ENCODE data around the gene HNRNPM. TPM values are rescaled to one million over a fixed set of nuclear protein-coding genes. Genes with fewer than 3 reads are reported as not detected.

The HNRNPM gene
- total RNA-seq, 1 experiment from 2014 or later, result 298 TPM

- H3K9me3 ChIP-seq (ENCODE audit: control insufficient read depth in 1 of 2, insufficient read depth in 1 of 2, low read depth in 1 of 2, low read length in 2 of 2), result no peaks in the 10 kb centered on the region; a peak in 1 of 4 replicates
- POLR2A ChIA-PET, result interaction anchor here (1.2 to 5.0 kb wide), 2 partner anchors 11 to 135 kb away, joined by 6 to 69 read pairs; partner anchors contain the start of genes RAB11B and ZNF414
- H3K79me2 ChIP-seq (ENCODE audit: insufficient read depth, low read length), result no peaks in the 10 kb centered on the region
- BruUV-seq (replicated peaks), result no TSS peak
- no peaks in the 10 kb centered on the region for H3K27me3 ChIP-seq (ENCODE audit: insufficient read depth, low read length)
- no peak overlapping the region for H2AFZ ChIP-seq (ENCODE audit: low read depth, low read length, poor library complexity, severe bottlenecking)
- H3K9ac ChIP-seq (ENCODE audit: low read length), result peak overlapping the region; percentile 66
- CTCF ChIA-PET, result interaction anchor here (0.7 to 2.0 kb wide), 4 partner anchors 12 to 172 kb away, joined by 4 to 10 read pairs (median 6); partner anchors contain the start of gene ZNF414
- DNase-seq (ENCODE audit: low read depth, low spot score) (no peak), ATAC-seq (no peak)
- intact Hi-C loops (cut with micrococcal nuclease), result no loop called here
- H3K27ac ChIP-seq (ENCODE audit: low read depth, low read length), result peak overlapping the region; percentile 73
- no peaks in the 10 kb centered on the region for H3K9me2 ChIP-seq (ENCODE audit: insufficient read depth)
- H3K36me3 ChIP-seq (ENCODE audit: control insufficient read depth in 1 of 2, insufficient read depth in 2 of 2, low read length in 2 of 2), result no peaks in the 10 kb centered on the region
- RAD21 ChIA-PET (ENCODE audit: low non-redundant PET in 1 of 2, low total read pairs in 2 of 2, uncharacterized antibody in 2 of 2, unreplicated experiment in 2 of 2), result interaction anchor here in 1 of 2 experiments (1.4 kb wide), 1 partner anchor 12 kb away, joined by 3 read pairs; the partner anchor contains the start of gene ZNF414
- H3K4me3 ChIP-seq (replicated peaks in 1 of 2; ENCODE audit: low read depth in 1 of 2, low read length in 2 of 2), result peak overlapping the region; percentile 57 to 62
- H4K20me1 ChIP-seq (ENCODE audit: insufficient read depth), result no peaks in the 10 kb centered on the region
- peak; percentile 76 for TF ChIP-seq POLR2AphosphoS5 (IDR thresholded peaks at IDR 0.05; ENCODE audit: low read depth, low read length)
- TF ChIP-seq EZH2phosphoT487 (IDR thresholded peaks at IDR 0.05; ENCODE audit: borderline replicate concordance), result no peak
- TF ChIP-seq CEBPB (IDR thresholded peaks at IDR 0.05; ENCODE audit: low read depth), result no peak
- TF ChIP-seq SIN3A (IDR thresholded peaks at IDR 0.05; ENCODE audit: low read depth), result no peak
- TF ChIP-seq CTCF (IDR thresholded peaks at IDR 0.05 in 2 of 3, conservative IDR thresholded peaks at IDR 0.05 in 1 of 3; ENCODE audit: borderline replicate concordance in 1 of 3, insufficient read depth in 1 of 3, low read depth in 2 of 3, low read length in 2 of 3), result 0 out of 6 replicates have a peak, but pooled peaks of 2 of the 3 experiments have one; percentile 10 to 22
- TF ChIP-seq SP1 (IDR thresholded peaks at IDR 0.05; ENCODE audit: low read depth), result no peak
- TF ChIP-seq FOSL1 (IDR thresholded peaks at IDR 0.05; ENCODE audit: low read depth), result no peak
- H3K4me2 ChIP-seq (ENCODE audit: low read length), result peak overlapping the region; percentile 98
- peaks cover 3 to 20% of the 10 kb centered on the region in 2 experiments; a peak in 3 of 4 replicates for H3K4me1 ChIP-seq (ENCODE audit: control insufficient read depth in 1 of 2, insufficient read depth in 2 of 2, low read length in 2 of 2)
Measured at GRCh38 chr19:8525401-8525684, 80.6 kb downstream of the HNRNPM start.

All from HCT116 (cell line).